ENCODE measurements around the gene SYCP3. TPM values are rescaled to one million over a fixed set of nuclear protein-coding genes. Genes with fewer than 3 reads are reported as not detected.

Gene SYCP3
- total and polyA plus RNA-seq, 2 of the 8 experiments (the other 6 are each of a cell fraction or from before 2014, with no cell fraction given): 0.02 to 0.07 TPM

- Histone ChIP-seq H3K27ac (ENCODE audit: low read depth, low read length) (no peak overlapping the region), H3K4me2 (ENCODE audit: insufficient read depth in 1 of 2, low read depth in 2 of 2, low read length in 2 of 2) (no peak overlapping the region), H3K23ac (ENCODE audit: insufficient read length) (no peak overlapping the region), H4K20me1 (replicated peaks in 1 of 2; ENCODE audit: control insufficient read depth in 1 of 2, insufficient read depth in 2 of 2, low read length in 2 of 2) (no peaks in the 10 kb centered on the region), H2BK15ac (ENCODE audit: low read length) (no peak overlapping the region), H3K79me1 (ENCODE audit: low read depth, low read length) (no peaks in the 10 kb centered on the region), H3K18ac (ENCODE audit: extremely low read depth, low read length) (no peak overlapping the region), H2BK120ac (replicated peaks; ENCODE audit: low read depth, low read length) (no peak overlapping the region), H2BK20ac (ENCODE audit: low read length) (no peak overlapping the region), H2AFZ (ENCODE audit: low read length) (no peak overlapping the region), H4K8ac (ENCODE audit: extremely low read depth, insufficient read depth, low read length) (no peak overlapping the region), H2BK5ac (ENCODE audit: low read depth, low read length) (no peak overlapping the region), H3K79me2 (ENCODE audit: control insufficient read depth in 1 of 2, insufficient read depth in 2 of 2, low read length in 2 of 2) (0 out of 4 replicates have a peak, but pooled peaks cover 0 to under 1% of the 10 kb centered on the region in 2 experiments), H3K56ac (replicated peaks; ENCODE audit: insufficient read length, low read depth, low read length) (no peak overlapping the region), H4K91ac (replicated peaks; ENCODE audit: insufficient read length, low read length) (no peak overlapping the region), H3K4me1 (replicated peaks in 1 of 4; ENCODE audit: control insufficient read depth in 3 of 4, insufficient read depth in 4 of 4, low read length in 3 of 4) (peaks cover 0 to 4% (median 3%) of the 10 kb centered on the region in 4 experiments; a peak in 3 of 7 replicates), H3K27me3 (replicated peaks in 1 of 4; ENCODE audit: control insufficient read depth in 3 of 4, extremely low read depth in 1 of 4, insufficient read depth in 3 of 4, low read length in 3 of 4) (peaks cover 2 to 18% (median 12%) of the 10 kb centered on the region in 4 experiments), H3K14ac (ENCODE audit: insufficient read length) (no peak overlapping the region), H4K5ac (ENCODE audit: insufficient read length, low read depth, low read length) (no peak overlapping the region), H3K4me3 (ENCODE audit: extremely low read depth in 1 of 4, insufficient read depth in 2 of 4, low read depth in 3 of 4, low read length in 4 of 4) (no peak overlapping the region), H2BK12ac (ENCODE audit: low read depth, low read length) (no peak overlapping the region), H3K36me3 (ENCODE audit: control insufficient read depth in 2 of 4, insufficient read depth in 4 of 4, low read length in 3 of 4) (no peaks in the 10 kb centered on the region), H2AK5ac (ENCODE audit: low read depth, low read length) (no peak overlapping the region), H3K9me3 (ENCODE audit: insufficient read depth in 2 of 2, low read depth in 1 of 2, low read length in 1 of 2) (no peaks in the 10 kb centered on the region), H3K4ac (replicated peaks; ENCODE audit: insufficient read length, low read depth, low read length) (no peak overlapping the region), H3K9ac (replicated peaks in 1 of 4; ENCODE audit: extremely low read depth in 1 of 4, low read depth in 3 of 4, low read length in 3 of 4) (no peak overlapping the region), H3K23me2 (ENCODE audit: low read depth, low read length) (peaks cover 11% of the 10 kb centered on the region; the same call in 1 of the 2 replicates)
- POLR2A ChIA-PET (ENCODE audit: partially characterized antibody): no interaction called here
- DNase-seq (ENCODE audit: low read depth in 1 of 2, low spot score in 2 of 2) (no peak), FAIRE-seq (no peak)
- CTCF ChIA-PET (ENCODE audit: partially characterized antibody): no interaction called here
- WGBS, 2 experiments (ENCODE audit: extremely low coverage in 1 of 2, insufficient coverage in 1 of 2, insufficient read length in 1 of 2, insufficient replicate concordance in 2 of 2, low coverage in 1 of 2, low lambda C conversion rate in 2 of 2, missing lambda C conversion rate in 1 of 2): 87% methylated on average over 2 of the region's 2 CpGs; no CpG with 5 or more reads in 1 of the 2 experiments
- TF ChIP-seq TCF12 (IDR thresholded peaks at IDR 0.05; ENCODE audit: low read depth, low read length): no peak
- no peak for TF ChIP-seq MAX (IDR thresholded peaks at IDR 0.05)
- no peak for TF ChIP-seq SIN3A (conservative IDR thresholded peaks at IDR 0.05 in 1 of 2, IDR thresholded peaks at IDR 0.05 in 1 of 2; ENCODE audit: low read depth in 1 of 2, low read length in 2 of 2)
- TF ChIP-seq BACH1 (IDR thresholded peaks at IDR 0.05; ENCODE audit: low read length): no peak
- TF ChIP-seq KDM4A (IDR thresholded peaks at IDR 0.05; ENCODE audit: low read depth, low read length, severe bottlenecking): no peak
- TF ChIP-seq ATF2 (IDR thresholded peaks at IDR 0.05; ENCODE audit: low read length): no peak
- no peak for TF ChIP-seq POU5F1 (IDR thresholded peaks at IDR 0.05; ENCODE audit: low read depth, low read length)
- TF ChIP-seq SAP30 (IDR thresholded peaks at IDR 0.05; ENCODE audit: insufficient read depth, insufficient replicate concordance, low read length): no peak
- TF ChIP-seq TAF7 (optimal IDR thresholded peaks at IDR 0.05; ENCODE audit: borderline replicate concordance, low read depth, low read length): no peak
- TF ChIP-seq BRCA1 (IDR thresholded peaks at IDR 0.05; ENCODE audit: low read depth, low read length): no peak
- no peak for TF ChIP-seq JUN (IDR thresholded peaks at IDR 0.05; ENCODE audit: low read depth, low read length)
- no peak for TF ChIP-seq SIRT6 (IDR thresholded peaks at IDR 0.05; ENCODE audit: low read length)
- no peak for TF ChIP-seq KDM5A (IDR thresholded peaks at IDR 0.05; ENCODE audit: low read length)
Observed at GRCh38 chr12:101694986-101695385, 44.3 kb downstream of the SYCP3 start.

All from H1 (cell line).